Activated B cell treated with CpG ODN at 0.5 μM for 24 hours (primary cell): ENCODE data around the gene MYMK. TPM values are rescaled to one million over a fixed set of nuclear protein-coding genes. Genes with fewer than 3 reads are reported as not detected.
A peak's percentile ranks its signal among the peaks of the same experiment; 100 is the strongest.

Experiments
- ATAC-seq: fragments of 200-7000 bp; cut with Tn5 transposase; one replicate; pipeline ENCODE4 v1.10.0; 2021; ENCODE audit warnings: low read depth, mild to moderate bottlenecking, moderate library complexity
- CTCF ChIA-PET: fragments of 350-600 bp; sonication (Branson Sonifier 250); formaldehyde crosslinking; loops from one replicate; lab custom pipeline; 2021; ENCODE audit warnings: antibody characterized with exemption; lab: Charles Lee
- POLR2A ChIA-PET: fragments of 350-600 bp; sonication (Branson Sonifier 250); formaldehyde crosslinking; loops from one replicate; lab custom pipeline; 2021; ENCODE audit warnings: antibody characterized with exemption; lab: Charles Lee
- DNase-seq: peaks from one replicate; pipeline ENCODE4 v3.0.0; 2022
- H3K27ac Mint-ChIP-seq: one replicate; pipeline ENCODE4 v1.8.0; 2020; ENCODE audit warnings: mixed read lengths
- H3K27me3 Mint-ChIP-seq: one replicate; pipeline ENCODE4 v1.8.0; 2021; ENCODE audit warnings: mixed read lengths
- H3K36me3 Mint-ChIP-seq: one replicate; pipeline ENCODE4 v1.8.0; 2021; ENCODE audit warnings: low read depth, mixed read lengths
- H3K4me1 Mint-ChIP-seq: one replicate; pipeline ENCODE4 v1.8.0; 2021; ENCODE audit warnings: mixed read lengths
- H3K4me3 Mint-ChIP-seq: one replicate; pipeline ENCODE4 v1.8.0; 2020; ENCODE audit warnings: mild to moderate bottlenecking, mixed read lengths
- H3K9me3 Mint-ChIP-seq: one replicate; pipeline ENCODE4 v1.8.0; 2020; ENCODE audit warnings: mixed read lengths
- CTCF ChIP-seq: fragments of 200-600 bp; IDR thresholded peaks from one replicate; pipeline ENCODE4 v1.8.0; 2022; ENCODE audit warnings: antibody characterized with exemption, mild to moderate bottlenecking
- intact Hi-C: fragments of 100-400 bp; cut with micrococcal nuclease; formaldehyde crosslinking; loops from one replicate; pipeline ENCODE4 v1.15.1; 2024
- total RNA-seq: library from RNA; stranded (reverse); gene quantifications from 2 replicates; pipeline ENCODE4 v1.2.3, GENCODE V29; 2022

Gene MYMK
- total RNA-seq, 1 donor from 2014 or later, result not detected

- intact Hi-C loops, result loop anchor here (5.0 kb wide), 2 partner anchors 387 to 517 kb away; no protein-coding TSS in a partner anchor
- ATAC-seq, result no peak
- TF ChIP-seq CTCF, result no peak
- POLR2A ChIA-PET, result no interaction called here
- Mint-ChIP-seq H3K27ac (no peak overlapping the region), H3K4me1 (peaks cover 5% of the 10 kb centered on the region), H3K27me3 (peaks cover 1% of the 10 kb centered on the region), H3K4me3 (no peak overlapping the region), H3K9me3 (no peaks in the 10 kb centered on the region), H3K36me3 (no peaks in the 10 kb centered on the region)
- DNase-seq, result no peak
- CTCF ChIA-PET, result no interaction called here
Observed at GRCh38 chr9:133489253-133490190, 35.2 kb downstream of the MYMK start.

GRCh38 chr9:133488686-133489252 is 36.0 kb downstream of the MYMK start:
- no peak overlapping the region for H3K4me3 Mint-ChIP-seq
- ATAC-seq (no peak), DNase-seq (no peak)
- POLR2A ChIA-PET, result no interaction called here
- TF ChIP-seq CTCF, result no peak
- H3K27me3 Mint-ChIP-seq, result peaks cover 1% of the 10 kb centered on the region
- intact Hi-C loops, result loop anchor here (5.0 kb wide), 2 partner anchors 386 to 516 kb away; no protein-coding TSS in a partner anchor
- CTCF ChIA-PET, result interaction anchor here (0.8 kb wide), 1 partner anchor 309 kb away, joined by 4 read pairs; no protein-coding TSS in a partner anchor
- no peaks in the 10 kb centered on the region for H3K9me3 Mint-ChIP-seq
- H3K4me1 Mint-ChIP-seq, result peaks cover 5% of the 10 kb centered on the region
- H3K36me3 Mint-ChIP-seq, result no peaks in the 10 kb centered on the region
- H3K27ac Mint-ChIP-seq, result no peak overlapping the region

- CTCF ChIA-PET, result interaction anchor here (1.2 to 6.4 kb wide), 5 partner anchors 71 to 465 kb away, joined by 3 to 54 read pairs (median 4); no protein-coding TSS in a partner anchor
- POLR2A ChIA-PET, result interaction anchor here (1.1 kb wide), 2 partner anchors 139 to 301 kb away, joined by 3 read pairs; partner anchors contain the start of genes MED22 and RPL7A
- H3K4me1 Mint-ChIP-seq, result peaks cover 5% of the 10 kb centered on the region
Observed at GRCh38 chr9:133487331-133487725, 37.4 kb downstream of the MYMK start.

GRCh38 chr9:133485531-133486260 is 39.1 kb downstream of the MYMK start:
- POLR2A ChIA-PET, result interaction anchor here (1.2 kb wide), 1 partner anchor 299 kb away, joined by 3 read pairs; no protein-coding TSS in a partner anchor
- no peaks in the 10 kb centered on the region for H3K36me3 Mint-ChIP-seq
- intact Hi-C loops, result loop anchor here (1.0 to 5.0 kb wide), 7 partner anchors 78 to 513 kb away; partner anchors contain the start of genes MED22 and RPL7A
- no peak for TF ChIP-seq CTCF
- ATAC-seq, result peak; percentile 67
- no peak for DNase-seq
- peaks cover 5% of the 10 kb centered on the region for H3K4me1 Mint-ChIP-seq
- H3K27ac Mint-ChIP-seq, result no peak overlapping the region
- peak overlapping the region; percentile 56 for H3K4me3 Mint-ChIP-seq
- CTCF ChIA-PET, result interaction anchor here (0.6 to 6.4 kb wide), 7 partner anchors 11 to 954 kb away, joined by 3 to 54 read pairs (median 4); no protein-coding TSS in a partner anchor
- H3K9me3 Mint-ChIP-seq, result no peaks in the 10 kb centered on the region
- peaks cover 1% of the 10 kb centered on the region for H3K27me3 Mint-ChIP-seq

More at GRCh38 chr9:133487331-133487725, 37.4 kb downstream of the MYMK start:
- intact Hi-C loops, result loop anchor here (2.0 to 5.0 kb wide), 4 partner anchors 249 to 515 kb away; no protein-coding TSS in a partner anchor
- no peaks in the 10 kb centered on the region for H3K36me3 Mint-ChIP-seq
- no peak for TF ChIP-seq CTCF
- H3K9me3 Mint-ChIP-seq, result no peaks in the 10 kb centered on the region
- no peak overlapping the region for H3K27ac Mint-ChIP-seq
- DNase-seq, result no peak
- H3K27me3 Mint-ChIP-seq, result peaks cover 1% of the 10 kb centered on the region
- no peak for ATAC-seq
- no peak overlapping the region for H3K4me3 Mint-ChIP-seq
